WERI-Rb-1 (cell line): Measurements from ENCODE around the gene NKAIN2.

Source experiments
- DNase-seq: peaks from one replicate; pipeline ENCODE4 v3.0.0-alpha.2; 2020
- H3K27ac ChIP-seq: fragments of 250-450 bp; sonication (Bioruptor Pico); 2 replicates; pipeline ENCODE4 v1.5.1; 2020; ENCODE audit warnings: mild to moderate bottlenecking, moderate library complexity
- H3K27me3 ChIP-seq: fragments of 250-450 bp; sonication (Bioruptor Pico); 2 replicates; pipeline ENCODE4 v1.5.1; 2021; ENCODE audit warnings: mild to moderate bottlenecking, low read depth, moderate library complexity; ENCODE audit not compliant: insufficient read depth, severe bottlenecking
- H3K36me3 ChIP-seq: fragments of 250-450 bp; sonication (Bioruptor Pico); 2 replicates; pipeline ENCODE4 v1.5.1; 2020; ENCODE audit warnings: mild to moderate bottlenecking, moderate library complexity
- H3K4me3 ChIP-seq: 2 replicates; pipeline ENCODE4 v1.5.1; 2011; ENCODE audit warnings: low read depth, mild to moderate bottlenecking, control low read depth, low read length
- H3K9me3 ChIP-seq: fragments of 250-450 bp; sonication (Bioruptor Pico); 2 replicates; pipeline ENCODE4 v1.5.1; 2021; ENCODE audit warnings: mild to moderate bottlenecking, moderate library complexity; ENCODE audit not compliant: severe bottlenecking
- TF ChIP-seq, protein P1 (sequence below): IDR thresholded peaks from 2 replicates; pipeline ENCODE4 v1.5.1; 2011; ENCODE audit warnings: low read depth, mild to moderate bottlenecking, control low read depth, inconsistent platforms, low read length

Gene NKAIN2

DNA sequence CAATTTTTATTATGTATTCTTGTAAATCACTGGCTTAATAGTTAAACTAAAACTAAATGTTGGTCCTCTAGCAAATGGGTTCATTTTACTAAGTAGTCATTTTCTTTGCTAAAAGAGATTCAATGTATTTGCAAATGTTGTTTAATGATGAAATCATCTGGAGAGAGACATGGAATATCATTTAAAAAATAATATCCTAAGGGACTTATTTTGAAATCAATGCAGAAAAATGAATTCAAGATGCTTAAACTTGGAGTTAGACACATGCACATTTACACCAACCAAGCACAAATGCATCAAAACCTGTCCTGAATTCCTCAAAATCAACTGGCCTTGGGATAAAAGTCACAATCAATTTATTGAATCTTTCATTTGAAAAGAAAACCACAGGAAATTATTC lies 993.6 kb downstream of the NKAIN2 start:
- Histone ChIP-seq H3K9me3 (no peaks in the 10 kb centered on the region), H3K27ac (no peak overlapping the region), H3K27me3 (no peaks in the 10 kb centered on the region), H3K4me3 (no peak overlapping the region), H3K36me3 (no peaks in the 10 kb centered on the region)
- DNase-seq, result no peak
- TF ChIP-seq, protein P1, sequence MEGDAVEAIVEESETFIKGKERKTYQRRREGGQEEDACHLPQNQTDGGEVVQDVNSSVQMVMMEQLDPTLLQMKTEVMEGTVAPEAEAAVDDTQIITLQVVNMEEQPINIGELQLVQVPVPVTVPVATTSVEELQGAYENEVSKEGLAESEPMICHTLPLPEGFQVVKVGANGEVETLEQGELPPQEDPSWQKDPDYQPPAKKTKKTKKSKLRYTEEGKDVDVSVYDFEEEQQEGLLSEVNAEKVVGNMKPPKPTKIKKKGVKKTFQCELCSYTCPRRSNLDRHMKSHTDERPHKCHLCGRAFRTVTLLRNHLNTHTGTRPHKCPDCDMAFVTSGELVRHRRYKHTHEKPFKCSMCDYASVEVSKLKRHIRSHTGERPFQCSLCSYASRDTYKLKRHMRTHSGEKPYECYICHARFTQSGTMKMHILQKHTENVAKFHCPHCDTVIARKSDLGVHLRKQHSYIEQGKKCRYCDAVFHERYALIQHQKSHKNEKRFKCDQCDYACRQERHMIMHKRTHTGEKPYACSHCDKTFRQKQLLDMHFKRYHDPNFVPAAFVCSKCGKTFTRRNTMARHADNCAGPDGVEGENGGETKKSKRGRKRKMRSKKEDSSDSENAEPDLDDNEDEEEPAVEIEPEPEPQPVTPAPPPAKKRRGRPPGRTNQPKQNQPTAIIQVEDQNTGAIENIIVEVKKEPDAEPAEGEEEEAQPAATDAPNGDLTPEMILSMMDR, result no peak

DNA sequence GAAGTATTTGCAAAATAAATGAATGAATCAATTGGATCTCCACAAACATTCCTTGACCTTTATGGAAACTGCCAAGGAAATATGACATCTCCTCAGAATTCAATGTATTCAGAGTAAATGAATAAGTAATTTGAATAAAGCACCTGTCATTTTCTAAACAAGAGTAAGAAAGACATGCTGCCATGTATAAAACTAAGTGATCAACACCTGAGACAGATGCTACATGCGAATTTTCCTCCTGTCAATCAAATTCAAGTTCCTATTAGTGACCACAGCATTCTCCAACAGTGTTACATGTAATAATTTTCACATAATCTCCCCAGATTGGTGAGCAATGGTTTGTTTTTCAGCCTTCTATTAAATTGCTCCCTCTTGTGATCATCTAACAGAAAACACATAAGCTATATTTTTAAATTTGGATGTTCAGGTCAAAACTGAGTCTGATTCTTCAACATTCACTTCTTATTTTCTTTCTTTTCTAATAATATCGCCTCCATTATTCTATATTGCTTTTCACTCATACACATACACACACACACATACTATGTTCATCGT lies 995.4 kb downstream of the NKAIN2 start:
- DNase-seq, result no peak
- H3K36me3 ChIP-seq, result no peaks in the 10 kb centered on the region
- no peak overlapping the region for H3K4me3 ChIP-seq
- H3K27me3 ChIP-seq, result no peaks in the 10 kb centered on the region
- no peaks in the 10 kb centered on the region for H3K9me3 ChIP-seq
- TF ChIP-seq, protein P1, result no peak
- H3K27ac ChIP-seq, result no peak overlapping the region

DNA sequence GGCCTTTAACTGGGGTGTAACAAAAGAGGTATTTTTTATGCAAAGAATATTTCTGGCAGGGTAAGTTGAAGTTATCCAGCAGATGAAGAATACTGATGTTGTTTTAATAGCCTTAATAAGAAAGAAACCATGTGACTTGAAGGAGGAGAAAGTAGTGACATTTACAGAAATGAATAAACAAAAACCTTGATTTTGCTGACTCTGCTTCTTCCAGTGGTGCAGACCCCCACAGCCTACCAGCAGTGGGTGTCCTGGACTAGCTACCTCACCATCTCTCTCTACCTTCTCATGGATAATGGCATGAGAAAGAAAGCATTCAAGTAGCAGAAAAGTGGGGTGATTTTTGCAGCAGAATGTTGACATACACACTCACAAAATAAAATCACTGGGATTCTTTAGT lies 996.0 kb downstream of the NKAIN2 start:
- H3K27me3 ChIP-seq, result no peaks in the 10 kb centered on the region
- TF ChIP-seq, protein P1, result no peak
- no peaks in the 10 kb centered on the region for H3K9me3 ChIP-seq
- H3K36me3 ChIP-seq, result no peaks in the 10 kb centered on the region
- H3K27ac ChIP-seq, result no peak overlapping the region
- no peak overlapping the region for H3K4me3 ChIP-seq
- DNase-seq, result no peak

DNA sequence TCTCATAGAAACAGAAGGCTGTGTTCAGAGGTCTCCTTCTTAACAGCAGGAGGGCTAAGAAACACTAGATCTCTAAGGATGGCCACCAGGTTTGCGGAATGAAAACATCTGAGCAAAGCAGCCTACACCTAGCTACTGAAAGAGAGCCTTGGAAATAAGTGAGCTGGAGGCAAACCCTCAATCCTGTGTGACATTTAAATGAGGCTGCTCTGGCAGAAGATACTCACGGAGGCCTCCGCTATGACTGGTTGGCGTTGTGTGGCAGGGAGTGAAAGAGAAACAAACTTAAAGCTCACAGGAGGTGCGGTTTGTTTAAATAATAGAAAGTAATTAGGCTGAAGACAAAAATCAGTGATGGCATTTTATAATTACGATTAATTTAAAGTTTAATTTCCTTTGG lies 996.6 kb downstream of the NKAIN2 start:
- Histone ChIP-seq H3K27ac (no peak overlapping the region), H3K4me3 (no peak overlapping the region), H3K27me3 (no peaks in the 10 kb centered on the region), H3K36me3 (no peaks in the 10 kb centered on the region), H3K9me3 (no peaks in the 10 kb centered on the region)
- DNase-seq, result no peak
- TF ChIP-seq, protein P1, result no peak

DNA sequence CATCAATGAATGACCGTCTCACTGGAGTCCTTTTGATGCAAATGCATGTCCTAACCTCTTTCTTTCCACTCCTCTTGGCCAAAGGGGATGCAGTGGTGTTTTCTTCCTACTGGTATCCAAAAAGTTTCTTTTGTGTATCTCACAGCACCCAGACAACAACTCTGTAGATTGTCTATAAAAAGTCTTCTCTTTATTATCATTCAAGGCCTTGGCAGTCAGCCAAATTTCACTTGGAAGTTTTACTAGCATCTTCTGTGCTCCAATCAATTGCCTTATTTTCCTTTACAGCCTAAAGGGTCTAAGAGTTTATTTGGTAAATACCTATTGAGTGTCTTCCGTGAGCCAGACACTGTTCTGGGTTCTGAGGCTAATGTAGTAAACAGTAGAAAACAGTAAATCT lies 1008.4 kb downstream of the NKAIN2 start:
- DNase-seq, result no peak
- H3K36me3 ChIP-seq, result no peaks in the 10 kb centered on the region
- TF ChIP-seq, protein P1, result no peak

DNA sequence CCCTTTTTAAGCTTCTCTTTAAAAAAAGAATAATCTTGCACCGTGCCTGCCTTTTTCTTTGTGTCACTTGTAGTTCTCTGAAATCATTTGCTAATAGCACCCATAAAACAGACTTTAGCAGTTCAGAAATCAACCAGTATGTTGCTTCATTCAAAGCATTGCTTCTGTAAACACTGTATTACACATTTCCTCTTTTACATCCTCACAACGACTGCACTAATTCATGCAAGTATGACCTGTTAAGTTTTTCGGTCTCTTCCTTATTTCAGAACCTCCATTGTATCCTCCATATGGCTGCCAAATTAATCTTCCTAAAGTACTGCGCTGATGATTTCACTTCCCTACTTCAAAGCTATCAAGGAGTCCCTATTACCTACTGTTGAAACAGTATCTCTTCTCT lies 1015.7 kb downstream of the NKAIN2 start:
- no peak overlapping the region for H3K27ac ChIP-seq
- TF ChIP-seq, protein P1, result no peak
- H3K9me3 ChIP-seq, result no peaks in the 10 kb centered on the region
- no peak for DNase-seq
- no peak overlapping the region for H3K4me3 ChIP-seq
- no peaks in the 10 kb centered on the region for H3K27me3 ChIP-seq
- no peaks in the 10 kb centered on the region for H3K36me3 ChIP-seq

More for the DNA sequence above, 1008.4 kb downstream of the NKAIN2 start:
- H3K9me3 ChIP-seq, result no peaks in the 10 kb centered on the region
- H3K27ac ChIP-seq, result no peak overlapping the region
- H3K4me3 ChIP-seq, result no peak overlapping the region
- no peaks in the 10 kb centered on the region for H3K27me3 ChIP-seq
